Stimulated activated CD4-positive, alpha-beta T cell treated with anti-CD3 and anti-CD28 coated beads, Interleukin-15, amount 100 ng/mL, for 24 hours (primary cell): ENCODE results near the gene NFIA.

ENCODE experiments used
- DNase-seq: peaks from one replicate; pipeline ENCODE4 v3.0.0-alpha.2; 2020

Gene NFIA

DNA sequence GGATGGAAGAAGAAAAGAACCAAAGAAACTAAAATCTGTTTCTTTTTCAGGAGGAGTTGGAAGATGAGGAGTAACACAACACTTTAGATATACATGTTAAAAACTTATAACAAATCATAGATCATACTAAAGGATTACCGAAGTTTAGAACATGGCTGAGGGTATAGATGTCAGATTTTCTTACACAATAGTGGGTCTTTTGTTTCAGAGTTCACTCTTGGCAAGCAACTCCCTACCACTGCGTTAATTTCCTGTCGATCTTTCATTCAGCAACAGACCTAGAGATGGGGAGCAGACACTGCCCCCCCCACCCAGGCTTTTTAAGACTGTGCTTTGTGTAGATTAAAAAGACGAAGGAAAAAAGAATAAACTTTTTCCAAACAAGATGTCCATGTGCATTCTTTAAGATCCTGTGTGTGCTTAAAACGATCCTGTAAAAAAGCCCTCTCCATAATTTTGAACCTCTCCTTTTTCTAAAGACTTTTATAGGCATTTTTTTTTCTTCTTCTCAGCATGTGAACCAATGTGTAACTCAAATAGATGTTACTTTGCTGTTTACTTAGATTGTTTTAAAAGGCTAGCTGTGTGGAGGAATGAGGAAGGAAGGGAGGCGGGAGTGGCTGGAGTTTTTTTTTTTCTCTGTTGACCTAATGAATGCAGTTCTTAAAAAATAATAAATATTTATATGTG is 50.4 kb downstream of the NFIA start:
- no peak for DNase-seq

DNA sequence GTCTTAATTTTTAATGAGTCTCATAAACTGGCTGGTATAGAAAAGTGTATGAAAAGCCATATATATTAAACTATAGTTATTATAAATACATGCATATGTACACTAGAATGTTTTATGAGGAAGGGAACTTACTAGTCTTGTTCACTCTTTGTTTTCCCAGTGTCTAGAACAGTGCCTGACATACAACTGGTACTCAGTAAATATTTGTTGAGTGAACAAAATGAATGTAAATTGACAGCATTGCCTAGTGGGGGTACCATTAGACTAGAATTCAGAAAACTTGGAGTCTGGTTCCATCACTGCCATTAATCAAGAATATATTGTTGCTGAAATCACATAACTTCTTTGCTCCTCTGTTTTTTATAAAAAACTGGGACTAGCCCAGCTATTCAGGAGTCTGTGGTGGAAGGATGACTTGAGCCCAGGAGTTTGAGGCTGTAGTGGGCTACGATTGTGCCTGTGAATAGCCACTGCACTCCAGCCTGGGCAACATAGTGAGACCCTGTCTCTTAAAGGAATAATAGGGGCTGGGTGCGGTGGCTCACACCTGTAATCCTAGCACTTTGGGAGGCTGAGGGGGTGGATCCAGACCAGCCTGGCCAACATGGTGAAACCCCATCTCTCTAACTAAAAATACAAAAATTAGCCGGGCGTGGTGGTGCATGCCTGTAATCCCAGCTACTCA is 51.1 kb downstream of the NFIA start:
- DNase-seq: no peak

GRCh38 chr1:61135291-61135690 is 52.9 kb downstream of the NFIA start:
- DNase-seq: no peak

GRCh38 chr1:61138305-61138704 is 55.9 kb downstream of the NFIA start:
- DNase-seq: no peak

- DNase-seq: no peak
Measured at GRCh38 chr1:61138921-61139774, 56.8 kb downstream of the NFIA start.

- no peak for DNase-seq
Measured at GRCh38 chr1:61139775-61140549, 57.6 kb downstream of the NFIA start.

GRCh38 chr1:61140778-61141177 is 58.4 kb downstream of the NFIA start:
- DNase-seq: no peak

- no peak for DNase-seq
Measured at GRCh38 chr1:61141288-61142042, 59.1 kb downstream of the NFIA start.

- DNase-seq: no peak
Measured at GRCh38 chr1:61142043-61142440, 59.7 kb downstream of the NFIA start.

DNA sequence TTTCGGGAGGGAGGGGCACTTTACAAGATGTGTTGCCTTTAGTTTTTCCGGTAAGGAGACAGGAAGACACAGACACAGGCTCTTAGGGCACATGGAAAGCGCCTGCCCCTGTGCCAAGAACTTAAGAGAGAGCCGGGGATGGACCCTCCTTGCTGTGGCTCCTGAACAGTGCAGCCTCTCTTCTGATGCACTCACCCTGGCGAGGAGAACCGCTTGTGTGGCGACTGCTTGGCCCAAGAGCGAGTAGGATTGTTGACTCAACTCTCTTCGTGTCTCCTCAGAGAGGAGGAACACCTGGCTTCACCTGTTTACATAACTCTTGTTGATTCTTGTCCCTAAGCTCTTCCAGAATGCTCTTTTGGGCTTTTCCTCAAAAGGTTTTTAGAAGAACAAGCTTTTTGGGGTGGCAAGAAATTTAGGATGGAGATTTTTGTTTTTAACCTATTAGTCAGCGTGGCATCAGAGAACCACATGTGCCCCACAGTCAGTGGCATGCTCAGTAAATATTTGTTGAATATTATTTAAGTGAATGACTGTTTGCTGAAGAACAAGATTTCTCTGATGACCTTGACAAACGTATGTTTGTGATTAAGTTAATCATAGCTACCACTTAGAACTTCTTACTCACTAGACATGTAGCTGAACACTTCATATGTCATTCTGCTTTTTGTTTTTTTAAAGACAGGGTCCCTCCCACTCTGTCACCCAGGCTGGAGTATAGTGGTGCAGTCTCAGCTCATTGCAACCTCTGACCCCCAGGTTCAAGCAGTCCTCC is 60.6 kb downstream of the NFIA start:
- DNase-seq: no peak

DNA sequence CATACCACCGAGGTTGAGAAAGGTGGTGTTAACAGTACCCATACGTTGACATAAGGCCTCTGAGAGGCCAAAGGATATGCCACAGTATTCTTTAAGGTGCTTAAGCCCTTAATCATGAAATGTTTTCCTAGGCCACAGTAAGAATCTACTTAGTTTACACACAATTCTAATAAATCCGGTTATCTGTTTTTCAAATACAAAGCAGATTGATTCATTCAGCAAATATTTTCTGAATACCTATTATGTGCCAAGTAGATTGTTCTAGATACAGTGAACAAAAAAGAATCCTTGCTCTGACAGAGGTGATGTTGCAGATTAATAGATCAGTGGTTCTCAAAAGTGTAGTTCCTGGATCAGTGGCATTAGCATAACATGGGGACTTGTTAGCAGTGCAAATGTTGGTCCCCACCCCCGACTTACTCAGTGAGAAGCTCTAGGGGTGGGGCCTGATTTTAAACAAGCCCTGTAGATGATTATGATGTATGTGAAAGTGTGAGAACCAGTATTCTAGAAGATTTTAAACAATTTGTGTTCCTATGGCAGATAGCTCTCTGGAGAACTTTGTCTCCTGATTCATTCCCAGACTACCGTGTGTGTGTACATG is 61.6 kb downstream of the NFIA start:
- DNase-seq: no peak

- DNase-seq: no peak
Measured at GRCh38 chr1:61149010-61149860, 66.9 kb downstream of the NFIA start.

DNA sequence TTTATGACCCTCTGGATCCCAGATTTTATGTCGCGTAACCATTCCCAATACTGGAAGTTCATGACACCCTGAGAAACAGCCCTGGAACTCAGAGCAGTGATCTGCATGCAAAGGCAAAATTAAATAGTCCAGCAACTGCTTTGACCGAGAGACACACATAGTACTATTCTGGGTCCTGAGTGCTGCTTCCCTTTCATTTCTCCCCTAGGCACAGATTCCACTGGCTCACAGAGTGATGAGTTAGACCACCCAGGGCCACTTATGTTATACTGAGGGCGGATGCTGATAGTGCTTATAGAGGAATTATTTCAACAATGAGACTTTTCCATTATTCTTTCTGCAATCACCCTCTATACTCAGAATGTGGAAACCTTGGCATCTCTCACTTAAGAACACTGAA is 69.2 kb downstream of the NFIA start:
- no peak for DNase-seq

- DNase-seq: no peak
Measured at GRCh38 chr1:61152066-61152465, 69.7 kb downstream of the NFIA start.

- no peak for DNase-seq
Measured at GRCh38 chr1:61152469-61153105, 70.2 kb downstream of the NFIA start.

GRCh38 chr1:61156576-61157467 is 74.5 kb downstream of the NFIA start:
- no peak for DNase-seq

- DNase-seq: peak; percentile 8
Measured at GRCh38 chr1:61157468-61157987, 75.2 kb downstream of the NFIA start.

- no peak for DNase-seq
Measured at GRCh38 chr1:61158591-61158990, 76.2 kb downstream of the NFIA start.
